HEK293 (cell line): ENCODE measurements around the gene PTGES2.

Source experiments
- CTCF ChIA-PET: fragments of 350-600 bp; formaldehyde crosslinking; extraction: SDS; loops from one replicate; lab custom pipeline; 2021; ENCODE audit warnings: antibody characterized with exemption; lab: Yijun Ruan, JAX
- POLR2A ChIA-PET: fragments of 300-600 bp; formaldehyde crosslinking; extraction: SDS; loops from one replicate; lab custom pipeline; 2020; ENCODE audit warnings: antibody characterized with exemption, inconsistent platforms; lab: Yijun Ruan, JAX
- H3K27ac ChIP-seq: fragments of 200-500 bp; sonication (Bioruptor generic); 2 replicates; pipeline ENCODE4 v1.5.1; 2014; ENCODE audit warnings: low read depth, low read length, control low read depth, inconsistent platforms; ENCODE audit errors: extremely low read depth
- H3K36me3 ChIP-seq, 2 experiments: fragments of 200-500 bp in 1 of 2; sonication (Bioruptor generic) in 1 of 2; 1 replicate in 1 of 2; 2 replicates in 1 of 2; pipeline ENCODE4 v1.5.1; 2014 to 2017; ENCODE audit warnings: inconsistent platforms in 2 of 2, low read length in 2 of 2; ENCODE audit not compliant: control insufficient read depth in 2 of 2, insufficient read depth in 1 of 2
- H3K4me1 ChIP-seq: fragments of 200-500 bp; sonication (Bioruptor generic); 2 replicates; pipeline ENCODE4 v1.5.1; 2014; ENCODE audit warnings: mild to moderate bottlenecking, low read length, inconsistent platforms; ENCODE audit not compliant: control insufficient read depth, insufficient read depth
- H3K4me3 ChIP-seq: 2 replicates; pipeline ENCODE4 v1.5.1; 2011; ENCODE audit warnings: low read depth, mild to moderate bottlenecking, control low read depth, low read length, moderate library complexity
- H3K9me3 ChIP-seq: fragments of 200-500 bp; sonication (Bioruptor generic); 2 replicates; pipeline ENCODE4 v1.5.1; 2014; ENCODE audit warnings: low read depth, low read length, inconsistent platforms; ENCODE audit not compliant: control insufficient read depth, insufficient read depth
- CTCF ChIP-seq: fragments of 450-650 bp; formaldehyde crosslinking; IDR thresholded peaks from 2 replicates; pipeline ENCODE4 v1.5.1; 2016; ENCODE audit warnings: missing biosample characterization, missing genetic modification characterization
- ELK4 ChIP-seq: IDR thresholded peaks from 2 replicates; pipeline ENCODE4 v1.6.1; 2011; ENCODE audit warnings: mild to moderate bottlenecking, low read depth, low read length, borderline replicate concordance
- GLIS2 ChIP-seq: fragments of 450-650 bp; formaldehyde crosslinking; IDR thresholded peaks from 2 replicates; pipeline ENCODE4 v1.5.1; 2016; ENCODE audit warnings: missing biosample characterization, missing genetic modification characterization
- HOXC10 ChIP-seq: sonication (generic); formaldehyde crosslinking; IDR thresholded peaks from 2 replicates; pipeline ENCODE4 v1.8.1; 2023; ENCODE audit warnings: mild to moderate bottlenecking, missing genetic modification reagents
- INSM2 ChIP-seq: fragments of 450-650 bp; formaldehyde crosslinking; IDR thresholded peaks from 2 replicates; pipeline ENCODE4 v1.5.1; 2016; ENCODE audit warnings: missing biosample characterization, missing genetic modification characterization
- MYNN ChIP-seq: fragments of 450-650 bp; formaldehyde crosslinking; IDR thresholded peaks from 2 replicates; pipeline ENCODE4 v1.5.1; 2016; ENCODE audit warnings: missing biosample characterization, missing genetic modification characterization, borderline replicate concordance
- PRDM10 ChIP-seq: fragments of 450-650 bp; formaldehyde crosslinking; IDR thresholded peaks from 2 replicates; pipeline ENCODE4 v1.5.1; 2016; ENCODE audit warnings: missing biosample characterization, missing genetic modification characterization
- TRIM28 ChIP-seq: IDR thresholded peaks from 2 replicates; pipeline ENCODE4 v1.6.1; 2011; ENCODE audit warnings: low read length, control low read depth, borderline replicate concordance
- ZBTB1 ChIP-seq: fragments of 450-650 bp; formaldehyde crosslinking; IDR thresholded peaks from 2 replicates; pipeline ENCODE4 v1.5.1; 2016; ENCODE audit warnings: missing biosample characterization, missing genetic modification characterization
- ZEB2 ChIP-seq: fragments of 450-650 bp; formaldehyde crosslinking; IDR thresholded peaks from 2 replicates; pipeline ENCODE4 v1.5.1; 2016; ENCODE audit warnings: missing biosample characterization, missing genetic modification characterization
- ZNF132 ChIP-seq: fragments of 450-650 bp; formaldehyde crosslinking; IDR thresholded peaks from 2 replicates; pipeline ENCODE4 v1.5.1; 2017; ENCODE audit warnings: missing biosample characterization, missing genetic modification characterization, borderline replicate concordance
- ZNF169 ChIP-seq: fragments of 450-650 bp; formaldehyde crosslinking; IDR thresholded peaks from 2 replicates; pipeline ENCODE4 v1.5.1; 2016; ENCODE audit warnings: missing biosample characterization, missing genetic modification characterization
- ZNF174 ChIP-seq: fragments of 450-650 bp; formaldehyde crosslinking; IDR thresholded peaks from 2 replicates; pipeline ENCODE4 v1.5.0; 2017; ENCODE audit warnings: missing biosample characterization, mild to moderate bottlenecking, missing genetic modification characterization
- ZNF23 ChIP-seq: fragments of 450-650 bp; formaldehyde crosslinking; IDR thresholded peaks from 2 replicates; pipeline ENCODE4 v1.5.1; 2016; ENCODE audit warnings: missing biosample characterization, missing genetic modification characterization, borderline replicate concordance
- ZNF248 ChIP-seq: fragments of 450-650 bp; formaldehyde crosslinking; IDR thresholded peaks from 2 replicates; pipeline ENCODE4 v1.5.1; 2017; ENCODE audit warnings: missing biosample characterization, missing genetic modification characterization
- ZNF26 ChIP-seq: fragments of 450-650 bp; formaldehyde crosslinking; IDR thresholded peaks from 2 replicates; pipeline ENCODE4 v1.5.1; 2016; ENCODE audit warnings: missing biosample characterization, missing genetic modification characterization
- ZNF335 ChIP-seq: fragments of 450-650 bp; formaldehyde crosslinking; conservative IDR thresholded peaks from 2 replicates; pipeline ENCODE4 v1.5.1; 2016; ENCODE audit warnings: missing biosample characterization, missing genetic modification characterization
- ZNF423 ChIP-seq: fragments of 450-650 bp; formaldehyde crosslinking; IDR thresholded peaks from 2 replicates; pipeline ENCODE4 v1.5.1; 2016; ENCODE audit warnings: missing biosample characterization, missing genetic modification characterization
- ZNF610 ChIP-seq: fragments of 450-650 bp; formaldehyde crosslinking; IDR thresholded peaks from 2 replicates; pipeline ENCODE4 v1.5.1; 2016; ENCODE audit warnings: missing biosample characterization, missing genetic modification characterization, borderline replicate concordance
- ZNF626 ChIP-seq: fragments of 450-650 bp; sonication (Bioruptor Pico); formaldehyde crosslinking; IDR thresholded peaks from 2 replicates; pipeline ENCODE4 v1.5.1; 2018; ENCODE audit warnings: missing biosample characterization, missing genetic modification characterization, inconsistent platforms
- ZNF645 ChIP-seq: fragments of 450-650 bp; formaldehyde crosslinking; IDR thresholded peaks from 2 replicates; pipeline ENCODE4; 2016; ENCODE audit warnings: missing biosample characterization, missing genetic modification characterization
- ZNF660 ChIP-seq: fragments of 450-650 bp; IDR thresholded peaks from 2 replicates; pipeline ENCODE4 v1.5.1; 2018; ENCODE audit warnings: missing biosample characterization, mild to moderate bottlenecking, missing genetic modification characterization

The PTGES2 gene

GRCh38 chr9:128142596-128142995, 15.1 kb upstream of the PTGES2 start (continued):
- TF ChIP-seq PRDM10 = no peak
- TF ChIP-seq GLIS2 (tag by site-specific recombination) = no peak
- TF ChIP-seq TRIM28 = no peak
- no peak for TF ChIP-seq ZNF610 (tag by site-specific recombination)
- no peak for TF ChIP-seq ZNF626 (tag by site-specific recombination)
- TF ChIP-seq, all 188 proteins: peak for 0

- Histone ChIP-seq H3K4me3 (no peak overlapping the region), H3K4me1 (no peaks in the 10 kb centered on the region), H3K27ac (no peak overlapping the region), H3K36me3 (no peaks in the 10 kb centered on the region), H3K9me3 (no peaks in the 10 kb centered on the region)
- CTCF ChIA-PET = interaction anchor here (0.6 to 2.3 kb wide), 3 partner anchors 12 to 25 kb away, joined by 3 to 14 read pairs (median 6); no protein-coding TSS in a partner anchor
- POLR2A ChIA-PET = interaction anchor here (0.5 to 1.4 kb wide), 3 partner anchors 9 to 776 kb away, joined by 3 to 8 read pairs (median 4); partner anchors contain the start of gene BBLN
- no peak for TF ChIP-seq CTCF
- no peak for TF ChIP-seq ZNF174
- no peak for TF ChIP-seq ZNF169
- TF ChIP-seq ZNF26 (tag by site-specific recombination) = no peak
Measured at GRCh38 chr9:128142061-128142460, 14.5 kb upstream of the PTGES2 start.

GRCh38 chr9:128141604-128142003, 14.1 kb upstream of the PTGES2 start:
- ChIA-PET POLR2A (interaction anchor here (0.5 to 1.4 kb wide), 3 partner anchors 9 to 776 kb away, joined by 3 to 8 read pairs (median 4); partner anchors contain the start of gene BBLN), CTCF (interaction anchor here (0.6 to 1.5 kb wide), 2 partner anchors 12 to 18 kb away, joined by 3 to 6 read pairs; no protein-coding TSS in a partner anchor)
- Histone ChIP-seq H3K36me3 (no peaks in the 10 kb centered on the region), H3K4me1 (no peaks in the 10 kb centered on the region), H3K4me3 (no peak overlapping the region), H3K9me3 (no peaks in the 10 kb centered on the region), H3K27ac (no peak overlapping the region)
- TF ChIP-seq HOXC10 (CRISPR knock-in tag) = no peak
- no peak for TF ChIP-seq ZNF423 (tag by site-specific recombination)
- no peak for TF ChIP-seq ZNF645 (tag by site-specific recombination)
- TF ChIP-seq ZNF660 = no peak
- no peak for TF ChIP-seq ZNF248 (tag by site-specific recombination)
- TF ChIP-seq MYNN (tag by site-specific recombination) = no peak
- TF ChIP-seq ZNF132 (tag by site-specific recombination) = no peak
- no peak for TF ChIP-seq INSM2 (tag by site-specific recombination)
- no peak for TF ChIP-seq ZBTB1 (tag by site-specific recombination)
- TF ChIP-seq ELK4 = no peak
- no peak for TF ChIP-seq ZNF23 (tag by site-specific recombination)
- no peak for TF ChIP-seq ZNF335
- no peak for TF ChIP-seq ZEB2 (tag by site-specific recombination)
